HEK293 (cell line): ENCODE results near the gene DLEC1.
"Not testable (repeated sequence)": the region's sequence is repeated elsewhere in the genome, so short reads cannot be mapped to it uniquely, and the experiment has no call there.

Source experiments
- CTCF ChIA-PET: fragments of 350-600 bp; formaldehyde crosslinking; extraction: SDS; loops from one replicate; lab custom pipeline; 2021; ENCODE audit warnings: antibody characterized with exemption; lab: Yijun Ruan, JAX
- POLR2A ChIA-PET: fragments of 300-600 bp; formaldehyde crosslinking; extraction: SDS; loops from one replicate; lab custom pipeline; 2020; ENCODE audit warnings: antibody characterized with exemption, inconsistent platforms; lab: Yijun Ruan, JAX
- H3K27ac ChIP-seq: fragments of 200-500 bp; sonication (Bioruptor generic); 2 replicates; pipeline ENCODE4 v1.5.1; 2014; ENCODE audit warnings: low read depth, low read length, control low read depth, inconsistent platforms; ENCODE audit errors: extremely low read depth
- H3K36me3 ChIP-seq, 2 experiments: fragments of 200-500 bp in 1 of 2; sonication (Bioruptor generic) in 1 of 2; 1 replicate in 1 of 2; 2 replicates in 1 of 2; pipeline ENCODE4 v1.5.1; 2014 to 2017; ENCODE audit warnings: inconsistent platforms in 2 of 2, low read length in 2 of 2; ENCODE audit not compliant: control insufficient read depth in 2 of 2, insufficient read depth in 1 of 2
- H3K4me1 ChIP-seq: fragments of 200-500 bp; sonication (Bioruptor generic); 2 replicates; pipeline ENCODE4 v1.5.1; 2014; ENCODE audit warnings: mild to moderate bottlenecking, low read length, inconsistent platforms; ENCODE audit not compliant: control insufficient read depth, insufficient read depth
- H3K4me3 ChIP-seq: 2 replicates; pipeline ENCODE4 v1.5.1; 2011; ENCODE audit warnings: low read depth, mild to moderate bottlenecking, control low read depth, low read length, moderate library complexity
- H3K9me3 ChIP-seq: fragments of 200-500 bp; sonication (Bioruptor generic); 2 replicates; pipeline ENCODE4 v1.5.1; 2014; ENCODE audit warnings: low read depth, low read length, inconsistent platforms; ENCODE audit not compliant: control insufficient read depth, insufficient read depth
- PRDM1 ChIP-seq: fragments of 450-650 bp; formaldehyde crosslinking; IDR thresholded peaks from 2 replicates; pipeline ENCODE4; 2016; ENCODE audit warnings: missing biosample characterization, missing genetic modification characterization
- ZFP3 ChIP-seq: fragments of 450-650 bp; formaldehyde crosslinking; IDR thresholded peaks from 2 replicates; pipeline ENCODE4 v1.5.1; 2016; ENCODE audit warnings: low read depth, missing biosample characterization, missing genetic modification characterization
- ZNF10 ChIP-seq: fragments of 450-650 bp; formaldehyde crosslinking; IDR thresholded peaks from 2 replicates; pipeline ENCODE4 v1.5.1; 2017; ENCODE audit warnings: missing biosample characterization, missing genetic modification characterization
- ZNF23 ChIP-seq: fragments of 450-650 bp; formaldehyde crosslinking; IDR thresholded peaks from 2 replicates; pipeline ENCODE4 v1.5.1; 2016; ENCODE audit warnings: missing biosample characterization, missing genetic modification characterization, borderline replicate concordance
- ZNF248 ChIP-seq: fragments of 450-650 bp; formaldehyde crosslinking; IDR thresholded peaks from 2 replicates; pipeline ENCODE4 v1.5.1; 2017; ENCODE audit warnings: missing biosample characterization, missing genetic modification characterization
- ZNF274 ChIP-seq, 2 experiments: fragments of 200-500 bp in 1 of 2; fragments of 450-650 bp in 1 of 2; sonication (Bioruptor generic) in 1 of 2; formaldehyde crosslinking in 1 of 2; IDR thresholded peaks; 2 replicates each; pipeline versions ENCODE4 v1.5.1 to v1.6.1; 2014 to 2016; ENCODE audit warnings: borderline replicate concordance in 1 of 2, inconsistent platforms in 1 of 2, low read length in 1 of 2, missing biosample characterization in 1 of 2, missing genetic modification characterization in 1 of 2
- ZNF280D ChIP-seq: fragments of 450-650 bp; formaldehyde crosslinking; IDR thresholded peaks from 2 replicates; pipeline ENCODE4 v1.5.1; 2016; ENCODE audit warnings: missing biosample characterization, missing genetic modification characterization
- ZNF341 ChIP-seq: fragments of 450-650 bp; formaldehyde crosslinking; IDR thresholded peaks from 2 replicates; pipeline ENCODE4; 2016; ENCODE audit warnings: low read depth, missing biosample characterization, missing genetic modification characterization
- ZNF404 ChIP-seq: fragments of 450-650 bp; formaldehyde crosslinking; IDR thresholded peaks from 2 replicates; pipeline ENCODE4 v1.5.1; 2017; ENCODE audit warnings: missing biosample characterization, missing genetic modification characterization
- ZNF521 ChIP-seq: fragments of 450-650 bp; formaldehyde crosslinking; IDR thresholded peaks from 2 replicates; pipeline ENCODE4 v1.5.1; 2017; ENCODE audit warnings: missing biosample characterization, mild to moderate bottlenecking, missing genetic modification characterization
- ZNF548 ChIP-seq: fragments of 450-650 bp; formaldehyde crosslinking; IDR thresholded peaks from 2 replicates; pipeline ENCODE4 v1.5.1; 2016; ENCODE audit warnings: missing biosample characterization, missing genetic modification characterization
- ZNF560 ChIP-seq: fragments of 450-650 bp; formaldehyde crosslinking; IDR thresholded peaks from 2 replicates; pipeline ENCODE4 v1.5.1; 2017; ENCODE audit warnings: missing biosample characterization, missing genetic modification characterization, borderline replicate concordance
- ZNF561 ChIP-seq: fragments of 450-650 bp; IDR thresholded peaks from 2 replicates; pipeline ENCODE4 v1.5.1; 2018; ENCODE audit warnings: missing biosample characterization, missing genetic modification characterization, borderline replicate concordance
- ZNF610 ChIP-seq: fragments of 450-650 bp; formaldehyde crosslinking; IDR thresholded peaks from 2 replicates; pipeline ENCODE4 v1.5.1; 2016; ENCODE audit warnings: missing biosample characterization, missing genetic modification characterization, borderline replicate concordance
- ZNF629 ChIP-seq: fragments of 450-650 bp; formaldehyde crosslinking; IDR thresholded peaks from 2 replicates; pipeline ENCODE4 v1.5.1; 2017; ENCODE audit warnings: missing biosample characterization, missing genetic modification characterization
- ZSCAN23 ChIP-seq: fragments of 450-650 bp; formaldehyde crosslinking; IDR thresholded peaks from 2 replicates; pipeline ENCODE4 v1.5.1; 2016; ENCODE audit warnings: missing biosample characterization, missing genetic modification characterization
- ZSCAN30 ChIP-seq: fragments of 450-650 bp; IDR thresholded peaks from 2 replicates; pipeline ENCODE4 v1.5.1; 2018; ENCODE audit warnings: missing biosample characterization, mild to moderate bottlenecking, missing genetic modification characterization, moderate library complexity
- TF ChIP-seq, protein P1 (sequence below): fragments of 450-650 bp; formaldehyde crosslinking; IDR thresholded peaks from 2 replicates; pipeline ENCODE4 v1.5.1; 2016; ENCODE audit warnings: missing biosample characterization, missing genetic modification characterization

Gene DLEC1

DNA sequence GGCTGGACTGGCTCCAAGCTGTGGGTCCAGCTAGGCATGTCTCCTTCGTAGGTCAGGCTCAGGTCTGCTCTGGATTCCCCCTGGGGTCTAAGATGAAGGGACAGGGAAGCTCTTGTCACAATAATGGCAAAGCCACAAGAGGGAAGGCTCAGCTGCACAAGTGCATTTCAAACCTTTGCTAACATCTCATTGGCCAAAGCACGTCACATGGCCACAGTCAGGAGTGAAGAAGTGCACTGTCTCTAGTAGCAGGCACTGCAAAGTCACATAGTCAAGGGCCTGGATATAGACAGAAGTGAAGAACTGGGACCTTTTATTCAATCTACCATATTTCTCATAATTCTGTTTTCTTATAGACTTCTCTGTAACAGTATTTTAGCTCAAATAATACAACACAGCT, 20.1 kb downstream of the DLEC1 start (continued):
- no peak for TF ChIP-seq ZNF629 (tag by site-specific recombination)
- TF ChIP-seq, protein P1, sequence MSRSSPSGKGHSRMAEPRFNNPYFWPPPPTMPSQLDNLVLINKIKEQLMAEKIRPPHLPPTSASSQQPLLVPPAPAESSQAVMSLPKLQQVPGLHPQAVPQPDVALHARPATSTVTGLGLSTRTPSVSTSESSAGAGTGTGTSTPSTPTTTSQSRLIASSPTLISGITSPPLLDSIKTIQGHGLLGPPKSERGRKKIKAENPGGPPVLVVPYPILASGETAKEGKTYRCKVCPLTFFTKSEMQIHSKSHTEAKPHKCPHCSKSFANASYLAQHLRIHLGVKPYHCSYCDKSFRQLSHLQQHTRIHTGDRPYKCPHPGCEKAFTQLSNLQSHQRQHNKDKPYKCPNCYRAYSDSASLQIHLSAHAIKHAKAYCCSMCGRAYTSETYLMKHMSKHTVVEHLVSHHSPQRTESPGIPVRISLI (tag by site-specific recombination) = no peak
- TF ChIP-seq ZSCAN30 (tag by site-specific recombination) = no peak
- TF ChIP-seq ZSCAN23 (tag by site-specific recombination) = no peak
- TF ChIP-seq ZNF23 = no peak

DNA sequence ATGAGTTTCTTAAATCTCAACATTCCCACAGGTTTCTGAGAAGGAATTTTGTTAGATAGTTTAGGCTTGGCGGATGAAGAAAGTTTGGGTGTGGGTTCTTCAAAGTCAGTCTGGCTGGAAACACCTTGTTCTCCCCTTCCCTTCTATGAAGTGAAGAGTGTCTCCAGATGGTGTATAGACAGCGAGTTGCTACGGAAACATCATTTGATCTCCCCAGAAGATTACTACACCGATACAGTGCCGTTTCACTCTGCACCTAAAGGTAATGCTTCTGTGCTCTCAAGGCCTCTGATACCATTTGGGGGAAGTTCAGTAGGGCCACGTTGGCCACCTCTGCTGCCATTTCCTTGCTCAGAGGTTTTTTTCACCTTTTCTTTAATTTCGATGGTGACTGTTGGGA, 20.6 kb downstream of the DLEC1 start:
- Histone ChIP-seq H3K4me3 (no peak overlapping the region), H3K4me1 (no peaks in the 10 kb centered on the region), H3K36me3 (no peaks in the 10 kb centered on the region), H3K27ac (no peak overlapping the region), H3K9me3 (no peaks in the 10 kb centered on the region)
- TF ChIP-seq ZNF280D (tag by site-specific recombination) (no peak), ZNF521 (tag by site-specific recombination) (no peak), ZNF561 (tag by site-specific recombination) (no peak), ZFP3 (no peak), ZNF548 (tag by site-specific recombination) (no peak), ZNF274 (IDR thresholded peaks at IDR 0.05; ENCODE audit: low read length) (no peak), ZNF274 (tag by site-specific recombination; IDR thresholded peaks at IDR 0.05; ENCODE audit: borderline replicate concordance) (no peak), ZNF10 (tag by site-specific recombination) (no peak), ZNF610 (tag by site-specific recombination) (no peak), ZNF341 (tag by site-specific recombination) (no peak), ZSCAN30 (tag by site-specific recombination) (no peak), PRDM1 (tag by site-specific recombination) (no peak), ZNF560 (tag by site-specific recombination) (no peak)
- POLR2A ChIA-PET = no interaction called here
- CTCF ChIA-PET = interaction anchor here (0.7 to 1.3 kb wide), 2 partner anchors 56 to 63 kb away, joined by 3 read pairs; no protein-coding TSS in a partner anchor

- ChIA-PET POLR2A (no interaction called here), CTCF (interaction anchor here (0.7 kb wide), 1 partner anchor 964 kb away, joined by 3 read pairs; no protein-coding TSS in a partner anchor)
- TF ChIP-seq ZNF404 (no peak), ZNF248 (tag by site-specific recombination) (no peak)
- TF ChIP-seq, protein P1 (tag by site-specific recombination) = no peak
- no peaks in the 10 kb centered on the region for H3K36me3 ChIP-seq
- H3K27ac ChIP-seq = no peak overlapping the region
- H3K9me3 ChIP-seq = no peaks in the 10 kb centered on the region
- H3K4me1 ChIP-seq = no peaks in the 10 kb centered on the region
- H3K4me3 ChIP-seq = no peak overlapping the region
Observed at GRCh38 chr3:38062809-38063208, 23.8 kb downstream of the DLEC1 start.

GRCh38 chr3:38064453-38064852, 25.4 kb downstream of the DLEC1 start:
- H3K36me3 ChIP-seq, CTCF ChIA-PET, POLR2A ChIA-PET, H3K9me3 ChIP-seq, H3K27ac ChIP-seq, H3K4me1 ChIP-seq, H3K4me3 ChIP-seq: not testable (repeated sequence)
